OCI-LY3 (cell line): ENCODE measurements around the gene USP32.
"Not testable (repeated sequence)": the region's sequence is repeated elsewhere in the genome, so short reads cannot be mapped to it uniquely, and the experiment has no call there.

Source experiments
- EZH2phosphoT487 ChIP-seq: fragments of 200-600 bp; shearing (Covaris generic); IDR thresholded peaks from 2 replicates; pipeline ENCODE4 v1.6.1; 2018; ENCODE audit warnings: antibody characterized with exemption, mixed run types, low read depth
- TF ChIP-seq, protein P1 (sequence below): fragments of 200-600, 300-600 bp; sonication (generic); IDR thresholded peaks from 2 replicates; pipeline ENCODE4 v1.5.1; 2014; ENCODE audit warnings: antibody characterized with exemption, low read length, low read depth

DNA sequence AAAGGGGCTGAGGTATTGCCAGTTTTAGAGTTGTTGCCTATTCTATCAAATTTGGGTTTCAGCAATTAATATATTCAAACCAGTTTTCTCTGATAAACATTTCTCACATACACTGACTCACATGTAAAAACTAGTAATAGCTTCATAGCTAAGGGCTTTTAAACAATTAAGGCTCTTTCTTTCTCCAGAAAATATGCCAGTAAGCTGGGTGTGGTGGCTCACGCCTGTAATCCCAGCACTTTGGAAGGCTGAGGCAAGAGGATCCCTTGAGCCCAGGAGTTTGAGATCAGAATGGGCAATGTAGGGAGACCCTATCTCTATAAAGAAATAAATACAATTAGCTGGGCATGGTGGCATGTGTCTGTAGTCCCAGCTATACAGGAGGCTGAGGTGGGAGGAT, 193.3 kb downstream of the USP32 start:
- TF ChIP-seq, protein P1, sequence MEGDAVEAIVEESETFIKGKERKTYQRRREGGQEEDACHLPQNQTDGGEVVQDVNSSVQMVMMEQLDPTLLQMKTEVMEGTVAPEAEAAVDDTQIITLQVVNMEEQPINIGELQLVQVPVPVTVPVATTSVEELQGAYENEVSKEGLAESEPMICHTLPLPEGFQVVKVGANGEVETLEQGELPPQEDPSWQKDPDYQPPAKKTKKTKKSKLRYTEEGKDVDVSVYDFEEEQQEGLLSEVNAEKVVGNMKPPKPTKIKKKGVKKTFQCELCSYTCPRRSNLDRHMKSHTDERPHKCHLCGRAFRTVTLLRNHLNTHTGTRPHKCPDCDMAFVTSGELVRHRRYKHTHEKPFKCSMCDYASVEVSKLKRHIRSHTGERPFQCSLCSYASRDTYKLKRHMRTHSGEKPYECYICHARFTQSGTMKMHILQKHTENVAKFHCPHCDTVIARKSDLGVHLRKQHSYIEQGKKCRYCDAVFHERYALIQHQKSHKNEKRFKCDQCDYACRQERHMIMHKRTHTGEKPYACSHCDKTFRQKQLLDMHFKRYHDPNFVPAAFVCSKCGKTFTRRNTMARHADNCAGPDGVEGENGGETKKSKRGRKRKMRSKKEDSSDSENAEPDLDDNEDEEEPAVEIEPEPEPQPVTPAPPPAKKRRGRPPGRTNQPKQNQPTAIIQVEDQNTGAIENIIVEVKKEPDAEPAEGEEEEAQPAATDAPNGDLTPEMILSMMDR, result not testable (repeated sequence)
- not testable (repeated sequence) for TF ChIP-seq EZH2phosphoT487
